ENCODE measurements around the gene CCBE1.

DNA sequence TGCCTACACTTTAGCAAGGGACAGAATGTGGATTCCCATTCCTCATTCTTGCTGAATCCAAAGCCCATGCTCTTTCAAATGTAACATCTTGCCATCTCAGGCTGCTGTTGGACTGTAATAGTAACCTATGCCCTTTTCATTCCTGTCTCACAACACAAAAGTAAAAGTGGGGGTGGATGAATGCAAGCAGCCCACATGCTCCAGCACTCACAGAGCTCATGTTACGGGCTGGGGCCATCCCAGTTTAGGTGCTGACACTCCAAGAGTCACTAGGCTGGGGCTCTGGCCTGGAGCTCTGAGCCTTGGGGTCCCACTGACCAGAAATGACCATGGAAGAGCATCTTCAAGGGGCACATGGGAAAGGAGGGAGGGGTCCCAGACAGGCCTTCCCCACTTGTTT lies 47.6 kb downstream of the CCBE1 start:
- TF ChIP-seq, protein P1, sequence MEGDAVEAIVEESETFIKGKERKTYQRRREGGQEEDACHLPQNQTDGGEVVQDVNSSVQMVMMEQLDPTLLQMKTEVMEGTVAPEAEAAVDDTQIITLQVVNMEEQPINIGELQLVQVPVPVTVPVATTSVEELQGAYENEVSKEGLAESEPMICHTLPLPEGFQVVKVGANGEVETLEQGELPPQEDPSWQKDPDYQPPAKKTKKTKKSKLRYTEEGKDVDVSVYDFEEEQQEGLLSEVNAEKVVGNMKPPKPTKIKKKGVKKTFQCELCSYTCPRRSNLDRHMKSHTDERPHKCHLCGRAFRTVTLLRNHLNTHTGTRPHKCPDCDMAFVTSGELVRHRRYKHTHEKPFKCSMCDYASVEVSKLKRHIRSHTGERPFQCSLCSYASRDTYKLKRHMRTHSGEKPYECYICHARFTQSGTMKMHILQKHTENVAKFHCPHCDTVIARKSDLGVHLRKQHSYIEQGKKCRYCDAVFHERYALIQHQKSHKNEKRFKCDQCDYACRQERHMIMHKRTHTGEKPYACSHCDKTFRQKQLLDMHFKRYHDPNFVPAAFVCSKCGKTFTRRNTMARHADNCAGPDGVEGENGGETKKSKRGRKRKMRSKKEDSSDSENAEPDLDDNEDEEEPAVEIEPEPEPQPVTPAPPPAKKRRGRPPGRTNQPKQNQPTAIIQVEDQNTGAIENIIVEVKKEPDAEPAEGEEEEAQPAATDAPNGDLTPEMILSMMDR (IDR thresholded peaks at IDR 0.05) = no peak
- TF ChIP-seq POLR2AphosphoS5 (IDR thresholded peaks at IDR 0.05) = no peak
- no peak for TF ChIP-seq POLR2A (IDR thresholded peaks at IDR 0.05)
- TF ChIP-seq EP300 (IDR thresholded peaks at IDR 0.05) = no peak
